GM12801 (cell line): Measurements from ENCODE around the gene C1QC.

Source experiments
- TF ChIP-seq, protein P1 (sequence below): IDR thresholded peaks from one replicate; pipeline ENCODE4 v1.5.1; 2011; ENCODE audit warnings: control low read depth; ENCODE audit not compliant: insufficient read length; ENCODE audit errors: extremely low read depth

Gene C1QC

DNA sequence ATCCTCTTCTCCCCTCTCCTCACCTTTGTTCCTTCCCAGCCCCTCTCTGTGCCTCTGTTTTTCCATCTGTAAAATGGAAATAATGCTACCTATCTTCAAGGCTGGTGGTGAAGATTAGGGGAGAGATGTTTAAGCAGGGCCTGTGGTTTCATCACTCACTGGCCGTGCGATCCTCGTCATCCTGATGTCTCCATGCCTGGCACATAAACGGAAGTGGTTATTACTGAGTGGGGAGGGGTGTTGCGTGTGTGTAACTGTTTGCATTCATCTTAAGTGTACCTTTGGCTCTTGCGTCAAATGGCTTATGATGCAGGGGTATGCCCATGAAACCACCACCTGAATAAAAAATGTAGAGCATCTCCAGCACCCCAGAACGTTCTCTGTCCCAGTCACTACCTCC, 24.2 kb upstream of the C1QC start:
- TF ChIP-seq, protein P1, sequence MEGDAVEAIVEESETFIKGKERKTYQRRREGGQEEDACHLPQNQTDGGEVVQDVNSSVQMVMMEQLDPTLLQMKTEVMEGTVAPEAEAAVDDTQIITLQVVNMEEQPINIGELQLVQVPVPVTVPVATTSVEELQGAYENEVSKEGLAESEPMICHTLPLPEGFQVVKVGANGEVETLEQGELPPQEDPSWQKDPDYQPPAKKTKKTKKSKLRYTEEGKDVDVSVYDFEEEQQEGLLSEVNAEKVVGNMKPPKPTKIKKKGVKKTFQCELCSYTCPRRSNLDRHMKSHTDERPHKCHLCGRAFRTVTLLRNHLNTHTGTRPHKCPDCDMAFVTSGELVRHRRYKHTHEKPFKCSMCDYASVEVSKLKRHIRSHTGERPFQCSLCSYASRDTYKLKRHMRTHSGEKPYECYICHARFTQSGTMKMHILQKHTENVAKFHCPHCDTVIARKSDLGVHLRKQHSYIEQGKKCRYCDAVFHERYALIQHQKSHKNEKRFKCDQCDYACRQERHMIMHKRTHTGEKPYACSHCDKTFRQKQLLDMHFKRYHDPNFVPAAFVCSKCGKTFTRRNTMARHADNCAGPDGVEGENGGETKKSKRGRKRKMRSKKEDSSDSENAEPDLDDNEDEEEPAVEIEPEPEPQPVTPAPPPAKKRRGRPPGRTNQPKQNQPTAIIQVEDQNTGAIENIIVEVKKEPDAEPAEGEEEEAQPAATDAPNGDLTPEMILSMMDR, result no peak

DNA sequence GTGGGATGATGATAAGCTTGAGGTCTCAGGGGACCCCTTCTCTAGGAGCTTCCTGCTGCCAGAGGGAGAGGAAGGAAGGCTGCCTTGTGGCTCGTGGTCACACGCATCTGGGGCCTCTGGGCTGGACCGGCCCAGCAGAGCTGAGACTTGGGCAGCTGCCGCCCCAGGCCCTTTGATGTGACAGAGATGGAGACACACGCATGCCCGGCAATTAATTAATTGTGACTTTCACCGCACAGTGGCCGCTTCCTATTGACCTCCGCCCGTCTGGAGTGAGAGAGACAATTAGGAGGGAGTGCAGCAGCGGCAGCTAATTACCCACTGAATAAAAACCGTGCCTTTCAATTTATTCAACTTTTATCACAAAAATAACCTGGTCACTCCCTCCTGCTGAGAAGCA, 23.6 kb upstream of the C1QC start:
- TF ChIP-seq, protein P1, result no peak

DNA sequence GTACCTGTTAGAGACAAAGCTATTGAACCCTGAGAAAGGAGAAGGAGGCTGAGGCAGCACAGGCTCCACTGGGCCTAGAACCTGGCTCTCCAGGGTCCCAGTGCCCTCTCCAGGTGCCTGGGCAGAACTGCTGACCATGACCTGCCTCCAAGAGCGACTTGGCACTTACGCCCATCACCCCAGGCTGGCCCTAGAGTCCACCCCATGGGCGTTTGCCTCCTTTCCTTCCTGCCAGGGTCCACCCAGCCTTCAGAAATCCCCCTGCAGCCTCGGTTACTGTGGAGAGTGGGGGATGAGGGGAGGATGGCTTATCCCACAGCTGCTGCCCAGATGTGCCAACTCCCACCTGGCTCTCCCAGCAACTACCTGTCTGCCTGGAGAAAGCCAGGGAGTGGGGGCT, 21.7 kb upstream of the C1QC start:
- TF ChIP-seq, protein P1, result no peak

DNA sequence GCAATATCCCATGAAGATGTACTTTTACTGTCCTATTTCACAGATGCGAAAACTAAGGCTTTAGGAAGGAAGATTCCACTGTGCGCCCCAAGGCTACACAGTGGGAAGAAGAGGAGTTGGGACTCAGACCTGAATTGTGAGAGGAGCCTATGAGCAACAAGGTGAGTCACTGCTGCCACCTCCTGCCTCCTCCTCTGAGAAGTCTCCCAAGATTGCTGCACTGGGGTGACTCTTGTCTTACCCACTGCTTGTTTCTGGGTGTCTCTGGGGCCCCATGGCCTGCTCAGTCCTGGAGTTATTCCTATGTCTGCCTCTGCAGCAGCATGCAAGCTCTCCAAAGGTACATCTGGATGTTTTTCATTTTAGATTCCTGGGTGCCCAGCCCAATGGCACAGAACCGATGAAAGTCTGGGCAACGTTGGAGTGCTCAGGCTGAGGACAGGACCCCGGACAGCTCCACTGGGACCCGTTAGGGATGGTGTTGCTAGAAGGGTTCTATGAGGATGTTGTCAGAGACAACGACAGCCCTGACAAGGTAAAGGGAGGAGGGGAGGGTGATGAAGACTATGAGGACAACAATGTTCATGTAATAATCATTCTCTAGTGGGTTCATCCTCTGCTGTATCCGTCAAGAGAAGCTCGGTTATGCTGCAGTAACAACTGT, 18.0 kb upstream of the C1QC start:
- TF ChIP-seq, protein P1, result no peak

DNA sequence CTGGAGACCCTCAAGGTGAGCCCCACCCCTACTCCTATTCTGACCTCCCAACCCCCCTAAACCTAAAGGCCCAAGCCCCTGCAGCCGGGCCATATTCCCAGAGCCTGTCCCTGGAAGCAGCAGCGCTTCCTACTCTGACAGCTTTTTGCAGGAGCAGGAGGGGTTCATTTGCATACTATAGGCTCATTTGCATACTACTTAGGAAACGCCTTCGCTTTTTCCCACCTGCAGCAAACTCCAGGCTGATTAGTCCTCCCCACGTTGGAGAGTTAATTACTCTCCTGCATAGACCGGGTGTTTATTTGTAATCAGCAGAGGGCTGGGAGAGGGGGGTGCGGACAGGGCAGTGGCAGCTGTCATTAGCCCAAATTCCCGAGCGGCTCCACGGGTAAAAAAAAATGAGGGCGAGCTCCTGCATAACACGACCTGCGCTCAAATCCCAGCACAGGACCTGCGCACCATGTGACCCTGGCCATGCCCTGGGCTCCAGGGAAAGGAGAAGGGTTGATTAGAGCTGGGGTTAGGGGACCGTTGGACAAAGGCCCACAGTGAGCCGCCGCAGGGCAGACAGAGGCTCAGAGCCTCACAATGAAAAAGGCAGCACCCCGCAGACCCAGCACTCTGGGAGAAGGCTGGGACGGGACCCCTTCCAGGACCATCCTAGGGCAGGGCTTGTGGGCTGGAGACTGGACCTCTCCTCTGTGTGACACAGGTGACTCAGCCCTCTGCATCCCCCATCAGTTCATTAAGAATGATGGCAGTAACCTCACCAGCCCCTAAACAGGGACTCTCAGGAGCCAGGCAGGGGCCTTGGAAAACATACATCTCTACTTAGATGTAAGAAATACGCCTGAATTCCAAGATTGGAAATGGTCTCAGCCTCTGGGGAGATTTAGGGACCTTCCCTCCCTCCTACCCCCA, 16.9 kb upstream of the C1QC start:
- TF ChIP-seq, protein P1, result no peak

DNA sequence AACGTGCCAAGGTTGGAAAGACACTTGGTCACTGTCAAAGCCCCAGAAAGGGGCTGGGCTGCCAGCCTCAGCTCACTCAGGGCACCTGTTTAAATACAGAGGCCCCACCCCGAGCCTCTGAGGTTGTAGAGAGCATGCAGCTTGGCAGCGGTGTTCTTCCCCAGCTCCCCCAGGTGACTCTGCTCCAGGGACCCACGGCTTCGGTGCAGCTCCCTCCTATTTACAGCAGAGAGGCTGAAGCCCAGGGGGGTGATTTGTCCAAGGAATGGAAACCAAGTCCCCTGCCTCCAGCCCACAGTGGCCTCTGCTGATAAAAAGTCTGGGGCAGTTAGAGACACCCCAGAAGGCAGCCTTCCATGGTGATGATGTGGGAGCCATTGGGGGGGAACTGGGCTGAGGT, 16.1 kb upstream of the C1QC start:
- TF ChIP-seq, protein P1, result no peak

DNA sequence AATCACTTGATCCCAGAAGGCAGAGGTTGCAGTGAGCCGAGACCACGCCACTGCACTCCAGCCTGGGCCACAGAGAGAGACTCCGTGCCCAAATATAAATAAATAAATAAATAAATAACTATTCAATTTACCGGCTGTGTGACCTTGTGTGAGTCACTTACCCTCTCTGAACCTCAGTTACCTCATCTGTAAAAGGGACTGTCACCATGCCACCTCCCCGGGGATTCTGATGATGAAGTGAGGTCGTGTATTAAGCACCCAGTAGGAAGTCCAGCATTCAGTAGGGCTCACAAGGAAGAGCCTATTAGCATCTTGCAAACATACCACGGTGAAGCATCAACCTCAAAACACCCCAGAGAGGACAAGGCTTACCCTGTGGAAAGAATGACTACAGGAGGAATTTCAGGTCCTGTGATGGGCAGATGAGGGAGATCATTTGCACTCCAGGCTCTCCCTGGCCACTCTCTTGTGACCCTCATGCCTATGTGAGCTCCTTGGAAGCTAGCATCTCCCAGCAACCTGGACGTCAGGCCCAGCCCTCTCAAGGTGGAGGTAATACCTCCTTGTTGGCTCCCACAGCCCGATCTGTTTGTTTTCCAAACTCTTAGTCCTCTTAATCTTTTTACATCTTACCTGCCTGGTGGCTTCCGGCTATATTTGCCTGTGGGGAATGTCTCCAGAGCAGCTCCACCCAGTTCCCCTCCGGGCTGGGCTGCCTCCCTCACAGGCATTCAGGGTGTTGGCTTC, 14.6 kb upstream of the C1QC start:
- TF ChIP-seq, protein P1, result no peak
